Transverse colon (tissue), 4 donors: ENCODE results near the gene HOXC13.
A peak's percentile ranks its signal among the peaks of the same experiment; 100 is the strongest.

ENCODE experiments used
- CTCF ChIP-seq, 5 experiments: fragments of 200-600 bp in 3 of 5; fragments of 450-650 bp in 2 of 5; sonication (generic) in 3 of 5; IDR thresholded peaks; 1 replicate in 2 of 5; 2 replicates in 3 of 5; pipeline ENCODE4 v1.5.1; 2016 to 2017; ENCODE audit warnings: antibody characterized with exemption in 5 of 5, inconsistent platforms in 3 of 5, mild to moderate bottlenecking in 2 of 5, moderate library complexity in 1 of 5
- EP300 ChIP-seq: sonication (generic); formaldehyde crosslinking; IDR thresholded peaks from one replicate; pipeline ENCODE4 v1.6.1; 2017; ENCODE audit warnings: antibody characterized with exemption, low read depth
- POLR2A ChIP-seq: fragments of 450-650 bp; IDR thresholded peaks from one replicate; pipeline ENCODE4 v1.6.1; 2016; ENCODE audit warnings: antibody characterized with exemption, mild to moderate bottlenecking, moderate library complexity
- POLR2AphosphoS5 ChIP-seq, 3 donors: sonication (generic); formaldehyde crosslinking; IDR thresholded peaks; one replicate each; pipeline ENCODE4 v1.6.1; 2016; ENCODE audit warnings: antibody characterized with exemption in 3 of 3

- TF ChIP-seq POLR2AphosphoS5 (IDR thresholded peaks at IDR 0.05), result no peak
- peak in 4 of 5 experiments; percentile 18 to 43 (median 38) for TF ChIP-seq CTCF (IDR thresholded peaks at IDR 0.05)
- no peak for TF ChIP-seq POLR2A
- TF ChIP-seq EP300, result no peak
Measured at GRCh38 chr12:53984901-53985691, 46.5 kb downstream of the HOXC13 start, which contains the start of gene HOXC10.
